Neural progenitor cell (in vitro differentiated cells): ENCODE results near the gene MOG.

ENCODE experiments used
- CTCF ChIP-seq: fragments of 200-600 bp; sonication (generic); IDR thresholded peaks from 2 replicates; pipeline ENCODE4 v1.5.1; 2017; ENCODE audit warnings: antibody characterized with exemption, mild to moderate bottlenecking
- EZH2 ChIP-seq: fragments of 200-600 bp; sonication (generic); IDR thresholded peaks from 2 replicates; pipeline ENCODE4 v1.6.1; 2017; ENCODE audit warnings: antibody characterized with exemption, mild to moderate bottlenecking, moderate library complexity

GRCh38 chr6:29655658-29656057, 1.2 kb upstream of the MOG start:
- TF ChIP-seq EZH2 (no peak), CTCF (no peak)
